K562 (cell line): Measurements from ENCODE around the gene NEUROD6.

ENCODE experiments used
- EP300 ChIP-seq: IDR thresholded peaks from 2 replicates; pipeline ENCODE4 v1.6.1; 2012; ENCODE audit warnings: low read length, improper control_type of control experiment
- ESRRA ChIP-seq: fragments of 450-650 bp; IDR thresholded peaks from 2 replicates; pipeline ENCODE4 v1.6.1; 2014; ENCODE audit warnings: low read depth, mild to moderate bottlenecking, moderate library complexity, borderline replicate concordance
- NR2C2 ChIP-seq, 2 experiments: fragments of 200-800 bp in 1 of 2; sonication (Bioruptor generic) in 1 of 2; sonication (generic) in 1 of 2; formaldehyde crosslinking in 1 of 2; IDR thresholded peaks; 2 replicates each; pipeline versions ENCODE4 v1.6.1 to v1.8.0; 2016 to 2022; ENCODE audit warnings: mild to moderate bottlenecking in 1 of 2, missing compliant biosample characterization in 1 of 2, missing genetic modification characterization in 1 of 2, missing genetic modification reagents in 1 of 2
- SP1 ChIP-seq: sonication (generic); formaldehyde crosslinking; IDR thresholded peaks from 2 replicates; pipeline ENCODE4 v1.8.1; 2022; ENCODE audit warnings: mild to moderate bottlenecking, missing genetic modification reagents
- ZNF263 ChIP-seq: sonication (generic); formaldehyde crosslinking; IDR thresholded peaks from 2 replicates; pipeline ENCODE4 v1.8.0; 2022; ENCODE audit warnings: mild to moderate bottlenecking, missing genetic modification reagents, borderline replicate concordance
- ZNF274 ChIP-seq: IDR thresholded peaks from 2 replicates; pipeline ENCODE4 v1.6.1; 2011; ENCODE audit warnings: low read depth, mild to moderate bottlenecking, low read length, moderate library complexity, borderline replicate concordance
- TF ChIP-seq, protein P1 (sequence below), 2 experiments: fragments of 450-650 bp in 1 of 2; sonication (generic) in 1 of 2; formaldehyde crosslinking in 1 of 2; IDR thresholded peaks; 2 replicates each; pipeline versions ENCODE4 v1.7.1 to v1.9.0; 2016 to 2022; ENCODE audit warnings: inconsistent platforms in 1 of 2, mild to moderate bottlenecking in 1 of 2, missing genetic modification reagents in 1 of 2
- TF ChIP-seq, protein P2 (sequence below), 3 experiments: IDR thresholded peaks in 2 of 3; conservative IDR thresholded peaks in 1 of 3; 2 replicates each; pipeline ENCODE4 v1.5.1; 2011 to 2012; ENCODE audit warnings: low read length in 3 of 3, mild to moderate bottlenecking in 3 of 3, control low read depth in 2 of 3, improper control_type of control experiment in 1 of 3, inconsistent platforms in 1 of 3, low read depth in 1 of 3, mixed read lengths in 1 of 3, moderate library complexity in 1 of 3; ENCODE audit not compliant: insufficient read depth in 2 of 3

DNA sequence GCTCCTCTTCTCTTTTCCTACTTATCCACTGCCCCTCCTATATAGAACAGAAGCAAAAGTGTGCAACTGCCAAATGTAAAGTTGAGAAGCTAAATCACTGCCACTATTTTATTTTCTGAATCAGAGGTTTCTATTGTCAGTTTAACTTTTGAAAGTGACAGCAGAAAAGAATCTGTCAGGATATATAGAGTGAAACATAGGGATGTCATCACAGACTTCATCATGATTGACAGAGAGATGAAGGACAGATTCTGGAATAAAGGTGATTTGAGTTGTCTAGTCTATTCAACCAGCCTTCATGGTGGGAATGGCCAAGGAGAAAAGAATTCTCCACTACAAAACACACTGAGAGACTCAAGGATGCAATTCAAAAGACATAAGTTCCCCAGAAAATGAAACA is 19.9 kb downstream of the NEUROD6 start:
- no peak for TF ChIP-seq ESRRA
- TF ChIP-seq ZNF263 = no peak
- TF ChIP-seq NR2C2 (CRISPR knock-in tag; IDR thresholded peaks at IDR 0.05) = no peak
- TF ChIP-seq NR2C2 (tag; IDR thresholded peaks at IDR 0.05) = no peak
- TF ChIP-seq SP1 (CRISPR knock-in tag) = no peak
- TF ChIP-seq, protein P1, sequence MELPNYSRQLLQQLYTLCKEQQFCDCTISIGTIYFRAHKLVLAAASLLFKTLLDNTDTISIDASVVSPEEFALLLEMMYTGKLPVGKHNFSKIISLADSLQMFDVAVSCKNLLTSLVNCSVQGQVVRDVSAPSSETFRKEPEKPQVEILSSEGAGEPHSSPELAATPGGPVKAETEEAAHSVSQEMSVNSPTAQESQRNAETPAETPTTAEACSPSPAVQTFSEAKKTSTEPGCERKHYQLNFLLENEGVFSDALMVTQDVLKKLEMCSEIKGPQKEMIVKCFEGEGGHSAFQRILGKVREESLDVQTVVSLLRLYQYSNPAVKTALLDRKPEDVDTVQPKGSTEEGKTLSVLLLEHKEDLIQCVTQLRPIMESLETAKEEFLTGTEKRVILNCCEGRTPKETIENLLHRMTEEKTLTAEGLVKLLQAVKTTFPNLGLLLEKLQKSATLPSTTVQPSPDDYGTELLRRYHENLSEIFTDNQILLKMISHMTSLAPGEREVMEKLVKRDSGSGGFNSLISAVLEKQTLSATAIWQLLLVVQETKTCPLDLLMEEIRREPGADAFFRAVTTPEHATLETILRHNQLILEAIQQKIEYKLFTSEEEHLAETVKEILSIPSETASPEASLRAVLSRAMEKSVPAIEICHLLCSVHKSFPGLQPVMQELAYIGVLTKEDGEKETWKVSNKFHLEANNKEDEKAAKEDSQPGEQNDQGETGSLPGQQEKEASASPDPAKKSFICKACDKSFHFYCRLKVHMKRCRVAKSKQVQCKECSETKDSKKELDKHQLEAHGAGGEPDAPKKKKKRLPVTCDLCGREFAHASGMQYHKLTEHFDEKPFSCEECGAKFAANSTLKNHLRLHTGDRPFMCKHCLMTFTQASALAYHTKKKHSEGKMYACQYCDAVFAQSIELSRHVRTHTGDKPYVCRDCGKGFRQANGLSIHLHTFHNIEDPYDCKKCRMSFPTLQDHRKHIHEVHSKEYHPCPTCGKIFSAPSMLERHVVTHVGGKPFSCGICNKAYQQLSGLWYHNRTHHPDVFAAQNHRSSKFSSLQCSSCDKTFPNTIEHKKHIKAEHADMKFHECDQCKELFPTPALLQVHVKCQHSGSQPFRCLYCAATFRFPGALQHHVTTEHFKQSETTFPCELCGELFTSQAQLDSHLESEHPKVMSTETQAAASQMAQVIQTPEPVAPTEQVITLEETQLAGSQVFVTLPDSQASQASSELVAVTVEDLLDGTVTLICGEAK (IDR thresholded peaks at IDR 0.05) = no peak
- TF ChIP-seq, protein P1 (CRISPR knock-in tag; IDR thresholded peaks at IDR 0.05) = no peak
- TF ChIP-seq, protein P2, sequence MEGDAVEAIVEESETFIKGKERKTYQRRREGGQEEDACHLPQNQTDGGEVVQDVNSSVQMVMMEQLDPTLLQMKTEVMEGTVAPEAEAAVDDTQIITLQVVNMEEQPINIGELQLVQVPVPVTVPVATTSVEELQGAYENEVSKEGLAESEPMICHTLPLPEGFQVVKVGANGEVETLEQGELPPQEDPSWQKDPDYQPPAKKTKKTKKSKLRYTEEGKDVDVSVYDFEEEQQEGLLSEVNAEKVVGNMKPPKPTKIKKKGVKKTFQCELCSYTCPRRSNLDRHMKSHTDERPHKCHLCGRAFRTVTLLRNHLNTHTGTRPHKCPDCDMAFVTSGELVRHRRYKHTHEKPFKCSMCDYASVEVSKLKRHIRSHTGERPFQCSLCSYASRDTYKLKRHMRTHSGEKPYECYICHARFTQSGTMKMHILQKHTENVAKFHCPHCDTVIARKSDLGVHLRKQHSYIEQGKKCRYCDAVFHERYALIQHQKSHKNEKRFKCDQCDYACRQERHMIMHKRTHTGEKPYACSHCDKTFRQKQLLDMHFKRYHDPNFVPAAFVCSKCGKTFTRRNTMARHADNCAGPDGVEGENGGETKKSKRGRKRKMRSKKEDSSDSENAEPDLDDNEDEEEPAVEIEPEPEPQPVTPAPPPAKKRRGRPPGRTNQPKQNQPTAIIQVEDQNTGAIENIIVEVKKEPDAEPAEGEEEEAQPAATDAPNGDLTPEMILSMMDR (IDR thresholded peaks at IDR 0.05 in 2 of 3, conservative IDR thresholded peaks at IDR 0.05 in 1 of 3; ENCODE audit: insufficient read depth in 2 of 3, low read depth in 1 of 3, low read length in 3 of 3) = no peak
- TF ChIP-seq EP300 = no peak
- TF ChIP-seq ZNF274 = no peak
